H9 (cell line): Measurements from ENCODE around the gene LAMB4. TPM values are rescaled to one million over a fixed set of nuclear protein-coding genes. Genes with fewer than 3 reads are reported as not detected.

Experiments
- DNase-seq: peaks from one replicate; pipeline ENCODE4 v3.0.0-alpha.2; 2017
- H2AFZ ChIP-seq: one replicate; pipeline ENCODE4 v1.6.1; 2013; ENCODE audit warnings: mild to moderate bottlenecking, low read length, control low read depth, moderate library complexity
- H2AK5ac ChIP-seq: 2 replicates; pipeline ENCODE4 v1.6.1; 2013; ENCODE audit warnings: low read length, control low read depth, mixed read lengths; ENCODE audit not compliant: insufficient read length
- H2BK120ac ChIP-seq: one replicate; pipeline ENCODE4 v1.6.1; 2013; ENCODE audit warnings: low read depth, mild to moderate bottlenecking, low read length, control low read depth, inconsistent platforms; ENCODE audit not compliant: poor library complexity, severe bottlenecking
- H2BK12ac ChIP-seq: 2 replicates; pipeline ENCODE4 v1.6.1; 2013; ENCODE audit warnings: low read length, control low read depth, mixed read lengths, low read depth; ENCODE audit not compliant: insufficient read length
- H2BK15ac ChIP-seq: 2 replicates; pipeline ENCODE4 v1.6.1; 2013; ENCODE audit warnings: low read depth, low read length, control low read depth
- H2BK20ac ChIP-seq: one replicate; pipeline ENCODE4 v1.6.1; 2013; ENCODE audit warnings: low read depth, mild to moderate bottlenecking, low read length, control low read depth, inconsistent platforms; ENCODE audit not compliant: poor library complexity, severe bottlenecking
- H2BK5ac ChIP-seq: 2 replicates; pipeline ENCODE4 v1.6.1; 2013; ENCODE audit warnings: low read length, control low read depth, mixed read lengths; ENCODE audit not compliant: insufficient read length
- H3K14ac ChIP-seq: 2 replicates; pipeline ENCODE4 v1.6.1; 2013; ENCODE audit warnings: low read length, control low read depth; ENCODE audit not compliant: insufficient read depth
- H3K18ac ChIP-seq: 2 replicates; pipeline ENCODE4 v1.6.1; 2013; ENCODE audit warnings: low read depth, mild to moderate bottlenecking, mixed read lengths, low read length, control low read depth; ENCODE audit not compliant: insufficient read length
- H3K23ac ChIP-seq: 2 replicates; pipeline ENCODE4 v1.6.1; 2013; ENCODE audit warnings: low read length, control low read depth, mixed read lengths, low read depth; ENCODE audit not compliant: insufficient read length
- H3K23me2 ChIP-seq: 2 replicates; pipeline ENCODE4 v1.6.1; 2013; ENCODE audit warnings: low read depth, mild to moderate bottlenecking, mixed read lengths, low read length, control low read depth; ENCODE audit not compliant: insufficient read length, poor library complexity, severe bottlenecking
- H3K27ac ChIP-seq: 2 replicates; pipeline ENCODE4 v1.5.1; 2013; ENCODE audit warnings: low read length, control low read depth, mixed read lengths, low read depth; ENCODE audit not compliant: insufficient read length
- H3K27me3 ChIP-seq: 2 replicates; pipeline ENCODE4 v1.6.1; 2013; ENCODE audit warnings: low read length, control low read depth, inconsistent platforms; ENCODE audit not compliant: insufficient read depth
- H3K4ac ChIP-seq: 2 replicates; pipeline ENCODE4 v1.6.1; 2013; ENCODE audit warnings: low read depth, mild to moderate bottlenecking, control low read depth, inconsistent platforms, low read length, moderate library complexity
- H3K4me1 ChIP-seq: 2 replicates; pipeline ENCODE4 v1.6.1; 2013; ENCODE audit warnings: low read length, control low read depth, inconsistent platforms; ENCODE audit not compliant: insufficient read depth
- H3K4me2 ChIP-seq: 2 replicates; pipeline ENCODE4 v1.6.1; 2013; ENCODE audit warnings: low read length, control low read depth, mixed read lengths; ENCODE audit not compliant: insufficient read length, insufficient read depth
- H3K56ac ChIP-seq: 2 replicates; pipeline ENCODE4 v1.6.1; 2013; ENCODE audit warnings: low read depth, mild to moderate bottlenecking, mixed read lengths, low read length, control low read depth; ENCODE audit not compliant: insufficient read length
- H3K79me1 ChIP-seq: 2 replicates; pipeline ENCODE4 v1.6.1; 2013; ENCODE audit warnings: low read depth, mild to moderate bottlenecking, moderate library complexity, low read length, control low read depth, inconsistent platforms; ENCODE audit not compliant: insufficient read depth, poor library complexity, severe bottlenecking
- H3K79me2 ChIP-seq: 2 replicates; pipeline ENCODE4 v1.6.1; 2013; ENCODE audit warnings: low read length, control low read depth, inconsistent platforms; ENCODE audit not compliant: insufficient read depth
- H3K9ac ChIP-seq: 2 replicates; pipeline ENCODE4 v1.6.1; 2013; ENCODE audit warnings: low read length, control low read depth, mixed read lengths; ENCODE audit not compliant: insufficient read length; ENCODE audit errors: extremely low read depth
- H3K9me3 ChIP-seq: one replicate; pipeline ENCODE4 v1.6.1; 2013; ENCODE audit warnings: low read depth, low read length, inconsistent platforms; ENCODE audit not compliant: control insufficient read depth
- H3T11ph ChIP-seq: one replicate; pipeline ENCODE4 v1.6.1; 2013; ENCODE audit warnings: mild to moderate bottlenecking, low read length, control low read depth, inconsistent platforms
- H4K20me1 ChIP-seq: one replicate; pipeline ENCODE4 v1.6.1; 2013; ENCODE audit not compliant: control insufficient read depth, insufficient read length, insufficient read depth
- H4K5ac ChIP-seq: 2 replicates; pipeline ENCODE4 v1.6.1; 2013; ENCODE audit warnings: low read depth, mild to moderate bottlenecking, mixed read lengths, low read length, control low read depth; ENCODE audit not compliant: insufficient read length
- H4K8ac ChIP-seq: replicated peaks from 2 replicates; pipeline ENCODE4 v1.6.1; 2013; ENCODE audit warnings: low read length, control low read depth, mixed read lengths, low read depth; ENCODE audit not compliant: insufficient read length
- H4K91ac ChIP-seq: 2 replicates; pipeline ENCODE4 v1.6.1; 2013; ENCODE audit warnings: low read depth, mild to moderate bottlenecking, moderate library complexity, mixed read lengths, low read length, control low read depth; ENCODE audit not compliant: insufficient read length
- H3K27ac Mint-ChIP-seq, 3 experiments: 2 replicates in 2 of 3; 3 replicates in 1 of 3; pipeline ENCODE4 v1.8.0; 2020 to 2021; ENCODE audit warnings: mixed read lengths in 3 of 3, mild to moderate bottlenecking in 1 of 3, moderate library complexity in 1 of 3
- H3K27me3 Mint-ChIP-seq: 2 replicates; pipeline ENCODE4 v1.8.0; 2021; ENCODE audit warnings: low read depth, mild to moderate bottlenecking, moderate library complexity, mixed read lengths
- H3K36me3 Mint-ChIP-seq, 3 experiments: 2 replicates in 2 of 3; 3 replicates in 1 of 3; pipeline ENCODE4 v1.8.0; 2020 to 2021; ENCODE audit warnings: low read depth in 3 of 3, mixed read lengths in 3 of 3; ENCODE audit not compliant: insufficient read depth in 1 of 3
- H3K4me1 Mint-ChIP-seq, 2 experiments: 2 replicates each; pipeline ENCODE4 v1.8.0; 2020; ENCODE audit warnings: mixed read lengths in 2 of 2
- H3K4me3 Mint-ChIP-seq, 2 experiments: 2 replicates in 1 of 2; 3 replicates in 1 of 2; pipeline ENCODE4 v1.8.0; 2020 to 2021; ENCODE audit warnings: mild to moderate bottlenecking in 2 of 2, mixed read lengths in 2 of 2, moderate library complexity in 1 of 2
- H3K9me3 Mint-ChIP-seq, 2 experiments: 2 replicates in 1 of 2; 3 replicates in 1 of 2; pipeline ENCODE4 v1.8.0; 2020; ENCODE audit warnings: mild to moderate bottlenecking in 2 of 2, mixed read lengths in 2 of 2, moderate library complexity in 1 of 2
- whole genome bisulfite sequencing: extraction: QIAGEN DNeasy Blood & Tissue Kit; methylation state at CpG from one replicate; pipeline ENCODE4 v1.1.7; 2013; ENCODE audit warnings: missing lambda C conversion rate, low lambda C conversion rate, mixed read lengths; ENCODE audit not compliant: insufficient read length; ENCODE audit errors: extremely low coverage; 5-methylcytosine and 5-hydroxymethylcytosine counted together
- total RNA-seq: library from RNA; stranded (reverse); gene quantifications from 2 replicates; pipeline ENCODE4 v1.2.1, GENCODE V29; 2021
- TF ChIP-seq, protein P1 (sequence below): fragments of 200-600 bp; sonication (generic); conservative IDR thresholded peaks from 3 replicates; pipeline ENCODE4 v1.8.0; 2021; ENCODE audit warnings: antibody characterized with exemption, mild to moderate bottlenecking

The LAMB4 gene
- total RNA-seq, 1 experiment from 2014 or later = not detected

DNA sequence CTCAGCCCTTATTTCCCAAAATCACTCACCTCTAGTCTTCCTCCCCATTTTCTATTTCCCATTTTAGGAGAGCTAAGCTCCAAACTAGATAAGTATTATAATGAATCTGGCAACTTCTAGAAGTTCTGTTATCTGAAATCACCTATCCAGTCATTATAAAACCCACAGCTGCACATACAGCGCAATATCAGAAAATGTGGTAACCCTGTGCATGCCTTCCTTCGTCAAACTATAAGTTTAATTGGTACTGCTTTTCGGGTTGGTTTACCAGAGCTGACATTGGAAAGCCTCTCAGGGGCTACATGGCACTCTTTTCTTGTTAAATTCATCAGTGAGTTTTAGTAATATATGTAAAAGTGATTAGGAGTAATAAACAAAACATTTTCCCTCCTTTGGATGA lies 1.6 kb downstream of the LAMB4 start:
- H4K5ac ChIP-seq = no peak overlapping the region
- H3K4me1 ChIP-seq = no peaks in the 10 kb centered on the region
- H3K9me3 ChIP-seq = no peaks in the 10 kb centered on the region
- H3K23ac ChIP-seq = no peak overlapping the region
- DNase-seq = no peak
- no peak overlapping the region for H4K91ac ChIP-seq
- no peak overlapping the region for H3K4me2 ChIP-seq
- H3K56ac ChIP-seq = no peak overlapping the region
- H3K27ac ChIP-seq = no peak overlapping the region
- H4K8ac ChIP-seq = no peak overlapping the region
- H2AK5ac ChIP-seq = no peak overlapping the region
- H3K27ac Mint-ChIP-seq = no peak overlapping the region
- WGBS = no CpG with 5 or more reads among the region's 3 CpGs
- H3K4me3 Mint-ChIP-seq = no peak overlapping the region
- H3K9ac ChIP-seq = no peak overlapping the region
- no peak overlapping the region for H2BK20ac ChIP-seq
- no peak overlapping the region for H3K4ac ChIP-seq
- no peak overlapping the region for H3T11ph ChIP-seq
- no peak overlapping the region for H2AFZ ChIP-seq
- H3K23me2 ChIP-seq = no peaks in the 10 kb centered on the region
- peaks cover 5 to 9% of the 10 kb centered on the region in 2 experiments for H3K4me1 Mint-ChIP-seq
- H3K27me3 ChIP-seq = no peaks in the 10 kb centered on the region
- H2BK120ac ChIP-seq = no peak overlapping the region
- no peak overlapping the region for H2BK15ac ChIP-seq
- H3K27me3 Mint-ChIP-seq = peaks cover 1% of the 10 kb centered on the region; the same call in 1 of the 2 replicates
- no peaks in the 10 kb centered on the region for H3K36me3 Mint-ChIP-seq
- no peak overlapping the region for H3K14ac ChIP-seq
- no peaks in the 10 kb centered on the region for H3K79me1 ChIP-seq
- H4K20me1 ChIP-seq = no peaks in the 10 kb centered on the region
- H2BK5ac ChIP-seq = no peak overlapping the region
- H3K9me3 Mint-ChIP-seq = no peaks in the 10 kb centered on the region
- TF ChIP-seq, protein P1, sequence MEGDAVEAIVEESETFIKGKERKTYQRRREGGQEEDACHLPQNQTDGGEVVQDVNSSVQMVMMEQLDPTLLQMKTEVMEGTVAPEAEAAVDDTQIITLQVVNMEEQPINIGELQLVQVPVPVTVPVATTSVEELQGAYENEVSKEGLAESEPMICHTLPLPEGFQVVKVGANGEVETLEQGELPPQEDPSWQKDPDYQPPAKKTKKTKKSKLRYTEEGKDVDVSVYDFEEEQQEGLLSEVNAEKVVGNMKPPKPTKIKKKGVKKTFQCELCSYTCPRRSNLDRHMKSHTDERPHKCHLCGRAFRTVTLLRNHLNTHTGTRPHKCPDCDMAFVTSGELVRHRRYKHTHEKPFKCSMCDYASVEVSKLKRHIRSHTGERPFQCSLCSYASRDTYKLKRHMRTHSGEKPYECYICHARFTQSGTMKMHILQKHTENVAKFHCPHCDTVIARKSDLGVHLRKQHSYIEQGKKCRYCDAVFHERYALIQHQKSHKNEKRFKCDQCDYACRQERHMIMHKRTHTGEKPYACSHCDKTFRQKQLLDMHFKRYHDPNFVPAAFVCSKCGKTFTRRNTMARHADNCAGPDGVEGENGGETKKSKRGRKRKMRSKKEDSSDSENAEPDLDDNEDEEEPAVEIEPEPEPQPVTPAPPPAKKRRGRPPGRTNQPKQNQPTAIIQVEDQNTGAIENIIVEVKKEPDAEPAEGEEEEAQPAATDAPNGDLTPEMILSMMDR = no peak
- no peaks in the 10 kb centered on the region for H3K79me2 ChIP-seq
- no peak overlapping the region for H3K18ac ChIP-seq
- no peak overlapping the region for H2BK12ac ChIP-seq
